Astrocyte of the hippocampus (primary cell): ENCODE measurements around the gene VILL.
"Not testable (repeated sequence)": the region's sequence is repeated elsewhere in the genome, so short reads cannot be mapped to it uniquely, and the experiment has no call there.

Experiments used
- DNase-seq: peaks from one replicate; pipeline ENCODE4 v3.0.0; 2011; ENCODE audit warnings: low read depth, low spot score

Gene VILL

GRCh38 chr3:37986479-37987314 is 3.9 kb upstream of the VILL start:
- DNase-seq, result no peak

- no peak for DNase-seq
Measured at GRCh38 chr3:37987315-37987697, 3.3 kb upstream of the VILL start.

- DNase-seq, result no peak
Measured at GRCh38 chr3:37987751-37988179, 2.8 kb upstream of the VILL start.

GRCh38 chr3:37988376-37988775 is 2.2 kb upstream of the VILL start:
- not testable (repeated sequence) for DNase-seq

- DNase-seq, result no peak
Measured at GRCh38 chr3:37988931-37989525, 1.6 kb upstream of the VILL start.

- no peak for DNase-seq
Measured at GRCh38 chr3:37989821-37990480, 635 bp upstream of the VILL start.

GRCh38 chr3:37991109-37991508 is 523 bp downstream of the VILL start:
- DNase-seq, result no peak

GRCh38 chr3:37991823-37992222 is 1.2 kb downstream of the VILL start:
- DNase-seq, result no peak

GRCh38 chr3:37992271-37993066 is 1.9 kb downstream of the VILL start:
- no peak for DNase-seq

- DNase-seq, result no peak
Measured at GRCh38 chr3:37993067-37993455, 2.5 kb downstream of the VILL start.

- DNase-seq, result no peak
Measured at GRCh38 chr3:37993460-37993819, 2.9 kb downstream of the VILL start.

GRCh38 chr3:37993820-37994638 is 3.4 kb downstream of the VILL start:
- DNase-seq, result peak; percentile 73

GRCh38 chr3:37994639-37994972 is 4.0 kb downstream of the VILL start:
- DNase-seq, result no peak

GRCh38 chr3:37995652-37996641 is 5.4 kb downstream of the VILL start:
- no peak for DNase-seq

- peak; percentile 87 for DNase-seq
Measured at GRCh38 chr3:37996785-37997301, 6.3 kb downstream of the VILL start.

GRCh38 chr3:37997342-37997741 is 6.8 kb downstream of the VILL start:
- DNase-seq, result no peak

GRCh38 chr3:37997791-37998370 is 7.3 kb downstream of the VILL start:
- DNase-seq, result no peak

GRCh38 chr3:37999836-38000235 is 9.2 kb downstream of the VILL start:
- DNase-seq, result no peak

- DNase-seq, result no peak
Measured at GRCh38 chr3:38000242-38000916, 9.8 kb downstream of the VILL start.
